GM20431 (cell line): Measurements from ENCODE around the gene RETREG1.
"Not testable (repeated sequence)": the region's sequence is repeated elsewhere in the genome, so short reads cannot be mapped to it uniquely, and the experiment has no call there.

Experiments used
- in situ Hi-C: fragments of 300-500 bp; cut with MseI, MboI; formaldehyde crosslinking; loops from one replicate; pipeline ENCODE4 v1.15.0; 2020; ENCODE audit warnings: low sequenced_read_pairs; ENCODE audit not compliant: unreplicated experiment

Gene RETREG1

GRCh38 chr5:16464664-16465543 is 151.9 kb downstream of the RETREG1 start:
- in situ Hi-C loops = no loop called here

- in situ Hi-C loops = no loop called here
These were observed 152.6 kb downstream of the RETREG1 start for GRCh38 chr5:16464231-16464630.

- in situ Hi-C loops = no loop called here
These were observed 155.0 kb downstream of the RETREG1 start for GRCh38 chr5:16461782-16462181.

GRCh38 chr5:16461026-16461425 is 155.8 kb downstream of the RETREG1 start:
- in situ Hi-C loops = no loop called here

GRCh38 chr5:16459451-16459850 is 157.3 kb downstream of the RETREG1 start:
- in situ Hi-C loops = no loop called here

- in situ Hi-C loops = no loop called here
These were observed 158.9 kb downstream of the RETREG1 start for GRCh38 chr5:16457853-16458252.

GRCh38 chr5:16457451-16457850 is 159.3 kb downstream of the RETREG1 start:
- in situ Hi-C loops = no loop called here

GRCh38 chr5:16456103-16456832 is 160.5 kb downstream of the RETREG1 start:
- in situ Hi-C loops = no loop called here

- in situ Hi-C loops = no loop called here
These were observed 161.1 kb downstream of the RETREG1 start for GRCh38 chr5:16455668-16456067.

- in situ Hi-C loops = no loop called here
These were observed 162.1 kb downstream of the RETREG1 start for GRCh38 chr5:16454686-16455085.

- in situ Hi-C loops = no loop called here
These were observed 163.2 kb downstream of the RETREG1 start for GRCh38 chr5:16453609-16454008.

GRCh38 chr5:16450163-16450562 is 166.6 kb downstream of the RETREG1 start:
- in situ Hi-C loops = no loop called here

- in situ Hi-C loops = no loop called here
These were observed 169.8 kb downstream of the RETREG1 start for GRCh38 chr5:16446993-16447392.

GRCh38 chr5:16437977-16438376 is 178.8 kb downstream of the RETREG1 start:
- in situ Hi-C loops = no loop called here

GRCh38 chr5:16436065-16436682 is 180.6 kb downstream of the RETREG1 start:
- in situ Hi-C loops = not testable (repeated sequence)

GRCh38 chr5:16431490-16431889 is 185.3 kb downstream of the RETREG1 start:
- in situ Hi-C loops = no loop called here

GRCh38 chr5:16430349-16431089 is 186.3 kb downstream of the RETREG1 start:
- in situ Hi-C loops = no loop called here

- in situ Hi-C loops = no loop called here
These were observed 188.4 kb downstream of the RETREG1 start for GRCh38 chr5:16428359-16428758.

- in situ Hi-C loops = no loop called here
These were observed 189.2 kb downstream of the RETREG1 start for GRCh38 chr5:16427587-16427986.
